G401.6 (cell line): Measurements from ENCODE around the gene SLC1A4.
"Not testable (repeated sequence)": the region's sequence is repeated elsewhere in the genome, so short reads cannot be mapped to it uniquely, and the experiment has no call there.

Source experiments
- FAIRE-seq: peaks from 2 replicates; lab custom pipeline; 2012; peaks lifted over from hg19 to GRCh38; lab: Jason Lieb, UNC

SLC1A4 gene

GRCh38 chr2:65026704-65027464, 37.7 kb downstream of the SLC1A4 start:
- no peak for FAIRE-seq

GRCh38 chr2:65027616-65028244, 38.5 kb downstream of the SLC1A4 start:
- no peak for FAIRE-seq

GRCh38 chr2:65030476-65031332, 41.5 kb downstream of the SLC1A4 start:
- no peak for FAIRE-seq

GRCh38 chr2:65031341-65032018, 42.3 kb downstream of the SLC1A4 start:
- FAIRE-seq, result no peak

- FAIRE-seq, result no peak
These were observed 43.1 kb downstream of the SLC1A4 start for GRCh38 chr2:65032019-65032975.

GRCh38 chr2:65033178-65033577, 44.0 kb downstream of the SLC1A4 start:
- no peak for FAIRE-seq

GRCh38 chr2:65033667-65034066, 44.5 kb downstream of the SLC1A4 start:
- FAIRE-seq, result not testable (repeated sequence)

GRCh38 chr2:65035351-65035943, 46.2 kb downstream of the SLC1A4 start:
- FAIRE-seq, result no peak

GRCh38 chr2:65037178-65037577, 48.0 kb downstream of the SLC1A4 start:
- no peak for FAIRE-seq

- no peak for FAIRE-seq
These were observed 50.4 kb downstream of the SLC1A4 start for GRCh38 chr2:65039640-65040039.

- FAIRE-seq, result peak; percentile 92
These were observed 51.4 kb downstream of the SLC1A4 start for GRCh38 chr2:65040400-65041261.

- FAIRE-seq, result no peak
These were observed 53.8 kb downstream of the SLC1A4 start for GRCh38 chr2:65043001-65043400.

- FAIRE-seq, result no peak
These were observed 55.0 kb downstream of the SLC1A4 start for GRCh38 chr2:65044097-65044735.

GRCh38 chr2:65045651-65046050, 56.5 kb downstream of the SLC1A4 start:
- FAIRE-seq, result no peak

GRCh38 chr2:65046633-65047407, 57.6 kb downstream of the SLC1A4 start:
- FAIRE-seq, result no peak

- FAIRE-seq, result no peak
These were observed 59.9 kb downstream of the SLC1A4 start for GRCh38 chr2:65049010-65049639.

- FAIRE-seq, result no peak
These were observed 61.7 kb downstream of the SLC1A4 start for GRCh38 chr2:65050931-65051330.

- FAIRE-seq, result no peak
These were observed 64.0 kb downstream of the SLC1A4 start for GRCh38 chr2:65053199-65053598.
